GM19035 (cell line): ENCODE measurements around the gene FAM83E.
"Not testable (repeated sequence)": the region's sequence is repeated elsewhere in the genome, so short reads cannot be mapped to it uniquely, and the experiment has no call there.

Experiments
- ATAC-seq: cut with Tn5 transposase; IDR thresholded peaks from one replicate; pipeline ENCODE4 v1.9.1; 2021; ENCODE audit not compliant: unreplicated experiment

FAM83E gene

DNA sequence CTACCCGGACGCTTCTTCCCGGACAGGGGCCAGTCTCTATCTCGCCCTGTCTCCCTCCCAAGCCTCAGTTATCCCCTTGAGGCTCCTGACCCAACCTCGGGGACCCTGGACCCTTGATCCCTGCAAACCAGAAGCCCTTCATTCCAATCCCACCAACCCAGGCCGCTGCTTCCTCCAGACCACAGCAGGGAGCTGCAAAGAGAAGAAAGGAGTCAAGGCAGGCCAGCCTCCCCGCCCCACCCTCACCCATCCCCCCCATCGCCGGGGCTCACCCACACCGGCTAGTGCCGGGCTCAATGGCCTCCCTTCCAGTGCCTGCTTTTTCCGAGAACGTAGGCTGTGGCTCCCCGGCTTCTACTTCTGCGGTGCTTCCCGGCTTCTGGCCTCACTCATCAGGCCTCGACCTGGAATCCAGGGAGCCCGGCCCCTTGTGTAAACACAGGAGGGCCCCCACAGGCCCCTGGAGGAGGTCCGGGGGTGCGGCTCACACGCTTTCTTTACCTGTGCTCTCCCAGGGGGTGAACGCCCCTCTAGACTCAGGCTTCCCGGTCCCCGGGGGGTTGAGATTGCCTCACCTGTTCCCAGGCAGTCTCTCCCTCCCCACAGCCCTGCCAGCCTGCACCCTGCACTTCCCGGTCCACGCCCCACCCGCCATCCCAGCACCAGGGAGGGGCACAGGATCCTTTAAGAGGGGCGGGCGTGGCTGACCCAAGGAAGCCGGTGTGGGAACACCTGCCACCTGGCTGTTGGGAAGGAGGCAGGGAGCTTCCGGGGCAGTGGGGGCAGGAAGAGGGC, at the start of gene FAM83E:
FAM83E (minus strand) TSS at position 641 of the 795 bp plus-strand sequence. CDS start 1,704 bp downstream, outside the sequence.
- no peak for ATAC-seq

- no peak for ATAC-seq
Measured at GRCh38 chr19:48664476-48664875, 49.6 kb upstream of the FAM83E start.

DNA sequence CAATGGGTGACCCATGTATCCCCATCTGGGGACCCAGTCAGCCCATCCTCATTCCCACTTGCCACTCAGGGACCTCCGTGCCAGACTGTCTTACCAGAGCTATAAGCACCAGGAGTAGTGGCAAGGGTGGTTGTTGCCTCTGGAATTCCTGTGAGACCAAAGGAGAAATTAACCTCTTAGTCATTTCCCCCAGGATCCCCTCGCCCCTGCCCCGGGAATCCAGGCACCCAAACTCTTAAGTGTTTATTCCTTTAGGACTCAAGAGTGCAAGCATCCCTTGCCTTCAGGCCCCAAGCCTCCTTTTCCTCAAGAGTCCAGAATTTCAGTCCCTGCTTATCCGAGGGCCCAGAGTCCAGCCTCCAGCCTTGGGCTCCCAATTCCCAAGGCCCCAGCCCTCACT, 48.8 kb upstream of the FAM83E start:
- ATAC-seq: no peak

DNA sequence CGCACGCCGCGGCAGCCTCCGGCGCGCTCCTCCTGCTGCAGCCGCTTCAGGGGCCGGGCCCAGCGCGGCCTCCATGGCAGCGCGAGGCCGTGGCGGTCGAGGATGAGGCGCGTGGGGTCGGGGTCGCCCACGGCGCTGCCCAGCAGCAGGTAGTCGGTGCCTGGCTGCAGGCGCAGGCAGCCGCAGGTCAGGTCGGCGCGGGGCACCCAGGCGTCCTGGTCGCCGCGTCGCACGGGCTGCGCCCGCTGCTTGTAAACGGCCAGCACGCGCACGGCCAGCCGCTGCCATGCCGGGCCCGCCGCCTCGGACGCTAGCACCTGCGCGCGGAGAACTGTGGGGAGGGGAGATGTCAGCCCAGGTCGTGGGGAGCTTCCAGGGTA, 46.8 kb upstream of the FAM83E start:
- no peak for ATAC-seq

- peak; percentile 89 for ATAC-seq
Measured at GRCh38 chr19:48660852-48661710, 46.2 kb upstream of the FAM83E start.

- no peak for ATAC-seq
Measured at GRCh38 chr19:48659768-48660167, 44.9 kb upstream of the FAM83E start.

- ATAC-seq: no peak
Measured at GRCh38 chr19:48658483-48658882, 43.6 kb upstream of the FAM83E start.

GRCh38 chr19:48657828-48658227, 43.0 kb upstream of the FAM83E start:
- not testable (repeated sequence) for ATAC-seq

DNA sequence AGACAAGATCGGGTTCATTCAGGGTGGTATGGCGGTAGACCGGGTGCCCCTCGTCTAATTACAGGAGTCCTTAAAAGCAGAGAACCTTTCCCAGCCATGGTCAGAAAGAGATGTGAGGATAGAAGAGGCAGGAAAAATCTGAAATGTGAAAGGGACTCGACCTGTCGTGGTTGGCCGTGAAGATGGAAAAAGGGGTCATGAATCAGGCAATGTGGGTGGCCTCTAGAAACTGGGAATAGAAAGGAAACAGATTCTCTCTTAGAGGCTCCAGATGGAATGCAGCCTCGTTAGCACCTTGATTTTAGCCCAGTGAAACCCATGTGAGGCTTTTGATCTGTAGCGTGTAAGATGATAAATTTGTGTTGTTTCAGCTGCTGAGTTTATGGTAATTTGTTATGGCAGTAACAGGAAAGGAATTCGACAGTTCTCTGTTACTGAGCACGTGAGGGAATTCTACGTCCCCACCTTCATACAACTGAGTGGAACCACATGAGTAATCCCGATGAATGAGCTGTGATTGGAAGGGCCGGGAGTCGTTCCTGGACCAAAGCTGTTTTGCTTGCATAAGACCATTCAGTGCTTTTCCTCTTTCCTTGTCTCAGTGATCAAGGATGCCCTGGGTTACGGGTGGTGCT, 42.1 kb upstream of the FAM83E start:
- no peak for ATAC-seq

- ATAC-seq: no peak
Measured at GRCh38 chr19:48654299-48655059, 39.6 kb upstream of the FAM83E start.

DNA sequence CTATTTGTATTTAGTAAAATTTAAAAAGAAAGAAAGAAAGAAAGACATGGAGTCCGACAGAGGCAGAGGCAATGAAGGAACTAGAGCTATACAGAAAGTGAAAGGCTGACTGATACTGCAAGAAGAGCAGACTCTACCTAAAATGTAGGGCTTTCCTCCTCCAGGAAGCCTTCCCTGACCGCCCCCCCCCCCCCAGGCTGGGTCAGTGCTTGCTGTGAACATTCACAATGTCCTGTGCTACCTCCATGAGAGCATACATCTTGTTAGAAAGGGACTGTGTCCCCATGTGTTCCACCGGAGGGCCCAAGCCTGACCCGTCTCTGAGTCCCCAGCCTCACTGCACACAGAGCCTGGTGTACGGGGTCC, 36.8 kb upstream of the FAM83E start:
- no peak for ATAC-seq

- no peak for ATAC-seq
Measured at GRCh38 chr19:48650974-48651682, 36.3 kb upstream of the FAM83E start.

DNA sequence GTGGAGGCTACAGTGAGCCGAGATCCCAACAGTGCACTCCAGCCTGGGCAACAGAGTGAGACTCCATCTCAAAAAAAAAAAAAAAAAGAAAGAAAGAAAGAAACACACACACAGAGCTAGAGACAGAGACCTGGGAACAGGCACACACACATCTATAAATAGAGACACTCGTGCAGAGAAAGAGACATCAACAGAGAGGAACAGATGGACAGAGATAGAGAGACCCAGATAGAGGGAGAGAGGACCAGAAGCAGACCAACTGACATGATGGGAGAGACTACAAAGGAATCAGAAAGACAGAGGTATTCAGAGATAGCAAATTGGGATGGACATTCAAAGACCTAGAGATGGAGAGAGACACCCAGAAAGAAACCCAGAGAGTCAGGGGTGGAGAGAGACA, 33.3 kb upstream of the FAM83E start:
- no peak for ATAC-seq

GRCh38 chr19:48646722-48647216, 31.9 kb upstream of the FAM83E start:
- no peak for ATAC-seq

DNA sequence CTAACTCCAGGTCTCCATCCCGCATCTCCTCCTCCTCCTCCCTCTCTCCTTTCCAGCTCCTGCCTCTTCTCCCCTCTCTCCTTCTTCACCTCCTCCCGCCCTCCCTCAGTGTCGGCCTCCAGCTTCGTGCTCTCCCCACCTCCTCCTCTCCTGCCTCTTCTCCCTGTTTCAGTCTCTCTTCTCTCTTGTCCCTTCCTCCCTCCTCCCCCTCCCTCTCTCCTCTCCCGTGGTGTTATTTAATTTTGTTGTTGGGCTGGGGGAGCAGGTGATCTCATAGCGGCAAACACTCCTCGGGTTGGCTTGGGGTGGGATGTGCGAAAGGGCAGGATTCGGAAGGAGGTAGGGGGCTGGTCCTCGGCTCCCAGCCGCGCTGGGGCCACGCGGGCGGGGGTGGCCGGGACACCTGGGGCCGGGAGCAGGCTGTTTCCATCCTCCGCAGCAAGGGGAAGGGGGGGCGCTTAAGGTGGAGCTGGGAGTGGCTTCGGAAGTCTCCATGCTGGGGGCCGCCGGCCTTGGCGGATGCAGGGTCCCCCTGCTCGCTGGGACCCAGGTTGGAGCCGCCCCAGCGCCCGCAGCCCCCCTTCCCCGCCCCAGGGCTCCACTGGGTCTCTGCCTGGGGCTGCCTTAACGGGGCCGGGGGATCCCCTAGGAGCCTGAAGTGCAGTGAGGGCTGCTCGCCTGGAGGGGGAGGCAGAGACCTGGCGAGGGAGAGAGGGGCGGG, 31.3 kb upstream of the FAM83E start, which contains the start of gene CA11:
CA11 (minus strand) TSS at position 187 of the 721 bp plus-strand sequence. CDS start 555 bp downstream, outside the sequence.
- ATAC-seq: peak; percentile 74

DNA sequence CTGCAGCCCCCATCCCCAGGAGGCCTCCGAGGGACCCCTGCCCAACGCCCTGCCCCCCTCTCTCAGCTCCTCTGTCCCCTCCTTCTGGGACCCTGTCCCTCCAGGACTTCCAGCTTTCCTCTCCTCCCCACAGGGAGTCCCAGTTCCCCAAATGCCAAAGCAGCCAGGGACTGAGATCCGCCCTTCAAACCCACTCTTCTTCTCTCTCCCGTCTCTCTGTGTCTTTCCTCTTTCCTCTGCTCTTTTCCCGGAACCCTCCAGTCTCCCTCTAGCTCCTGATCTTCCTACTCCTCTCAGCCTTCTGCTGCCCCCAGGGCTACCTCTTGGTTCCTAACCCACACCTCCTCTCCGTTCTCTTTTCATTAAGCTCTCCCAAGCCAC, 30.7 kb upstream of the FAM83E start:
- no peak for ATAC-seq

- peak; percentile 55 for ATAC-seq
Measured at GRCh38 chr19:48644839-48645619, 30.2 kb upstream of the FAM83E start.

- ATAC-seq: no peak
Measured at GRCh38 chr19:48644355-48644754, 29.5 kb upstream of the FAM83E start.

DNA sequence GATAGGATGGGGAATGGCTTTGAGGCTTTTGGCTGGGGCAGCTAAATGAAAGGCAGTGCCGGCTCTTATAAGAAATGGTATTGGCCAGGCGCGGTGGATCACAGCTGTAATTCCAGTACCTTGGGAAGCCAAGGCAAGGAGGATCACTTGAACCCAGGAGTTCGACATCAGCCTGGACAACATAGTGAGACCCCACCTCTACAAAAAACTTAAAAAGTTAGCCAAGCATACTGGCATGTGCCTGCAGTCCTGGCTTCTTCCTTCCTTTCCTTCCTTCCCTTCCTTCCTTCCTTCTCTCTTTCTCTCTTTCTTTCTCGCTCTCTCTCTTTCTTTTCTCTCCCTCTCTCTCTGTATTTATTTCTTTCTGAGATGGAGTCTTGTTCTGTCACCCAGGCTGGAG, 28.0 kb upstream of the FAM83E start:
- ATAC-seq: no peak
